ENCODE data around the gene DGKB.

GRCh38 chr7:14805105-14805719 lies 97.3 kb downstream of the DGKB start:
- TF ChIP-seq MYC (IDR thresholded peaks at IDR 0.05; ENCODE audit: borderline replicate concordance, low read length): no peak
- no peak for TF ChIP-seq HOXA7 (CRISPR knock-in tag; IDR thresholded peaks at IDR 0.05)
- TF ChIP-seq EP300 (IDR thresholded peaks at IDR 0.05): no peak
- TF ChIP-seq, protein P1, sequence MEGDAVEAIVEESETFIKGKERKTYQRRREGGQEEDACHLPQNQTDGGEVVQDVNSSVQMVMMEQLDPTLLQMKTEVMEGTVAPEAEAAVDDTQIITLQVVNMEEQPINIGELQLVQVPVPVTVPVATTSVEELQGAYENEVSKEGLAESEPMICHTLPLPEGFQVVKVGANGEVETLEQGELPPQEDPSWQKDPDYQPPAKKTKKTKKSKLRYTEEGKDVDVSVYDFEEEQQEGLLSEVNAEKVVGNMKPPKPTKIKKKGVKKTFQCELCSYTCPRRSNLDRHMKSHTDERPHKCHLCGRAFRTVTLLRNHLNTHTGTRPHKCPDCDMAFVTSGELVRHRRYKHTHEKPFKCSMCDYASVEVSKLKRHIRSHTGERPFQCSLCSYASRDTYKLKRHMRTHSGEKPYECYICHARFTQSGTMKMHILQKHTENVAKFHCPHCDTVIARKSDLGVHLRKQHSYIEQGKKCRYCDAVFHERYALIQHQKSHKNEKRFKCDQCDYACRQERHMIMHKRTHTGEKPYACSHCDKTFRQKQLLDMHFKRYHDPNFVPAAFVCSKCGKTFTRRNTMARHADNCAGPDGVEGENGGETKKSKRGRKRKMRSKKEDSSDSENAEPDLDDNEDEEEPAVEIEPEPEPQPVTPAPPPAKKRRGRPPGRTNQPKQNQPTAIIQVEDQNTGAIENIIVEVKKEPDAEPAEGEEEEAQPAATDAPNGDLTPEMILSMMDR (IDR thresholded peaks at IDR 0.05): no peak
- TF ChIP-seq BHLHE40 (IDR thresholded peaks at IDR 0.05; ENCODE audit: low read depth, low read length): no peak
- TF ChIP-seq POLR2A (IDR thresholded peaks at IDR 0.05; ENCODE audit: low read length): no peak
- no peak for TF ChIP-seq MAFK (IDR thresholded peaks at IDR 0.05; ENCODE audit: partially characterized antibody)
- no peak for TF ChIP-seq ZFP36 (IDR thresholded peaks at IDR 0.05; ENCODE audit: borderline replicate concordance, partially characterized antibody)
- no peak for TF ChIP-seq CBX8 (IDR thresholded peaks at IDR 0.05)
- TF ChIP-seq, protein P2, sequence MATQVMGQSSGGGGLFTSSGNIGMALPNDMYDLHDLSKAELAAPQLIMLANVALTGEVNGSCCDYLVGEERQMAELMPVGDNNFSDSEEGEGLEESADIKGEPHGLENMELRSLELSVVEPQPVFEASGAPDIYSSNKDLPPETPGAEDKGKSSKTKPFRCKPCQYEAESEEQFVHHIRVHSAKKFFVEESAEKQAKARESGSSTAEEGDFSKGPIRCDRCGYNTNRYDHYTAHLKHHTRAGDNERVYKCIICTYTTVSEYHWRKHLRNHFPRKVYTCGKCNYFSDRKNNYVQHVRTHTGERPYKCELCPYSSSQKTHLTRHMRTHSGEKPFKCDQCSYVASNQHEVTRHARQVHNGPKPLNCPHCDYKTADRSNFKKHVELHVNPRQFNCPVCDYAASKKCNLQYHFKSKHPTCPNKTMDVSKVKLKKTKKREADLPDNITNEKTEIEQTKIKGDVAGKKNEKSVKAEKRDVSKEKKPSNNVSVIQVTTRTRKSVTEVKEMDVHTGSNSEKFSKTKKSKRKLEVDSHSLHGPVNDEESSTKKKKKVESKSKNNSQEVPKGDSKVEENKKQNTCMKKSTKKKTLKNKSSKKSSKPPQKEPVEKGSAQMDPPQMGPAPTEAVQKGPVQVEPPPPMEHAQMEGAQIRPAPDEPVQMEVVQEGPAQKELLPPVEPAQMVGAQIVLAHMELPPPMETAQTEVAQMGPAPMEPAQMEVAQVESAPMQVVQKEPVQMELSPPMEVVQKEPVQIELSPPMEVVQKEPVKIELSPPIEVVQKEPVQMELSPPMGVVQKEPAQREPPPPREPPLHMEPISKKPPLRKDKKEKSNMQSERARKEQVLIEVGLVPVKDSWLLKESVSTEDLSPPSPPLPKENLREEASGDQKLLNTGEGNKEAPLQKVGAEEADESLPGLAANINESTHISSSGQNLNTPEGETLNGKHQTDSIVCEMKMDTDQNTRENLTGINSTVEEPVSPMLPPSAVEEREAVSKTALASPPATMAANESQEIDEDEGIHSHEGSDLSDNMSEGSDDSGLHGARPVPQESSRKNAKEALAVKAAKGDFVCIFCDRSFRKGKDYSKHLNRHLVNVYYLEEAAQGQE (IDR thresholded peaks at IDR 0.05): no peak
- no peak for TF ChIP-seq RAD21 (conservative IDR thresholded peaks at IDR 0.05 in 1 of 2, IDR thresholded peaks at IDR 0.05 in 1 of 2)
- no peak for TF ChIP-seq ZC3H11A (IDR thresholded peaks at IDR 0.05)

Measured in A549 (cell line).